Osteoblast (primary cell): Measurements from ENCODE around the gene GNPDA2. TPM values are rescaled to one million over a fixed set of nuclear protein-coding genes. Genes with fewer than 3 reads are reported as not detected.

Experiments
- DNase-seq: peaks from one replicate; pipeline ENCODE4 v3.0.0; 2011; ENCODE audit warnings: low spot score, mixed read lengths; ENCODE audit not compliant: insufficient read length; ENCODE audit errors: missing footprints
- H2AFZ ChIP-seq: 2 replicates; pipeline ENCODE4 v1.6.0; 2011; ENCODE audit warnings: mild to moderate bottlenecking, low read length
- H3K27ac ChIP-seq: 2 replicates; pipeline ENCODE4 v1.5.1; 2011; ENCODE audit warnings: mild to moderate bottlenecking, low read depth, low read length, moderate library complexity
- H3K27me3 ChIP-seq: 2 replicates; pipeline ENCODE4 v1.6.0; 2012; ENCODE audit warnings: mild to moderate bottlenecking, control low read depth, inconsistent platforms, low read length, moderate library complexity; ENCODE audit not compliant: insufficient read depth
- H3K36me3 ChIP-seq: 2 replicates; pipeline ENCODE4 v1.5.1; 2011; ENCODE audit warnings: mild to moderate bottlenecking, low read length, control low read depth, moderate library complexity; ENCODE audit not compliant: insufficient read depth
- H3K4me1 ChIP-seq: 2 replicates; pipeline ENCODE4 v1.5.1; 2011; ENCODE audit warnings: mild to moderate bottlenecking, low read length, control low read depth, moderate library complexity; ENCODE audit not compliant: insufficient read depth
- H3K4me2 ChIP-seq: 2 replicates; pipeline ENCODE4 v1.6.0; 2011; ENCODE audit warnings: mild to moderate bottlenecking, low read length; ENCODE audit not compliant: insufficient read depth
- H3K4me3 ChIP-seq: fragments of 200-600 bp; sonication (generic); 3 replicates; pipeline ENCODE4 v1.5.1; 2012; ENCODE audit warnings: mild to moderate bottlenecking, low read length, inconsistent platforms; ENCODE audit not compliant: insufficient read depth
- H3K79me2 ChIP-seq: 2 replicates; pipeline ENCODE4 v1.6.0; 2012; ENCODE audit warnings: mild to moderate bottlenecking, low read length, control low read depth, inconsistent platforms; ENCODE audit not compliant: insufficient read depth
- H3K9me3 ChIP-seq: 2 replicates; pipeline ENCODE4 v1.5.1; 2011; ENCODE audit warnings: low read depth, low read length, control low read depth
- H4K20me1 ChIP-seq: 2 replicates; pipeline ENCODE4 v1.6.0; 2012; ENCODE audit warnings: mild to moderate bottlenecking, low read length, control low read depth; ENCODE audit not compliant: insufficient read depth
- total RNA-seq: library from RNA; depleted of rRNA; stranded (reverse); fragments of >200 nt; gene quantifications from 2 replicates; pipeline ENCODE4 v1.2.3, GENCODE V29; 2012
- TF ChIP-seq, protein P1 (sequence below): IDR thresholded peaks from 2 replicates; pipeline ENCODE4 v1.5.1; 2011; ENCODE audit warnings: mild to moderate bottlenecking, low read depth, low read length, moderate library complexity; ENCODE audit errors: extremely low read depth

GNPDA2 gene
- total RNA-seq, 1 donor = 25.3 TPM

DNA sequence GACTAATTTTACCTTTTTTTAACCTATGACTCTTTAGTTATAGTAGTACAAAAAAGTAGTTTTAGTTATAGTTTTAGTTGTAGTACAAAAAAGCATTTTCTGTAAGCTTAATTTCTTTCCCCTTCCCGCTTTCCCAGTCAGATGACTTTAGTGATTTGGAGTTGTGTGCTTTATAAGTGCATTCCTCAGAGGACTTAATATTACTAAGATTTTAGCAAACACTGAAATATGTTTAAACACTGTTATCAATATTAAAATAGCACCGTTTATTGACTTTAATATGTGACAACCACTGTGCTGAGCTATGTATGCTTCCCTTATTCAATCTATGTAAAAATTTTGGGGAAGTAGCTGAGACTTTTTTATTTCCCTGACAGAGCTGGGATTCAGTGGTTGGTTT is 25.3 kb downstream of the GNPDA2 start:
- no peaks in the 10 kb centered on the region for H3K4me1 ChIP-seq
- H3K36me3 ChIP-seq = peaks cover 31% of the 10 kb centered on the region
- no peak overlapping the region for H3K27ac ChIP-seq
- no peak overlapping the region for H3K4me2 ChIP-seq
- H3K27me3 ChIP-seq = no peaks in the 10 kb centered on the region
- no peaks in the 10 kb centered on the region for H3K9me3 ChIP-seq
- no peaks in the 10 kb centered on the region for H4K20me1 ChIP-seq
- TF ChIP-seq, protein P1, sequence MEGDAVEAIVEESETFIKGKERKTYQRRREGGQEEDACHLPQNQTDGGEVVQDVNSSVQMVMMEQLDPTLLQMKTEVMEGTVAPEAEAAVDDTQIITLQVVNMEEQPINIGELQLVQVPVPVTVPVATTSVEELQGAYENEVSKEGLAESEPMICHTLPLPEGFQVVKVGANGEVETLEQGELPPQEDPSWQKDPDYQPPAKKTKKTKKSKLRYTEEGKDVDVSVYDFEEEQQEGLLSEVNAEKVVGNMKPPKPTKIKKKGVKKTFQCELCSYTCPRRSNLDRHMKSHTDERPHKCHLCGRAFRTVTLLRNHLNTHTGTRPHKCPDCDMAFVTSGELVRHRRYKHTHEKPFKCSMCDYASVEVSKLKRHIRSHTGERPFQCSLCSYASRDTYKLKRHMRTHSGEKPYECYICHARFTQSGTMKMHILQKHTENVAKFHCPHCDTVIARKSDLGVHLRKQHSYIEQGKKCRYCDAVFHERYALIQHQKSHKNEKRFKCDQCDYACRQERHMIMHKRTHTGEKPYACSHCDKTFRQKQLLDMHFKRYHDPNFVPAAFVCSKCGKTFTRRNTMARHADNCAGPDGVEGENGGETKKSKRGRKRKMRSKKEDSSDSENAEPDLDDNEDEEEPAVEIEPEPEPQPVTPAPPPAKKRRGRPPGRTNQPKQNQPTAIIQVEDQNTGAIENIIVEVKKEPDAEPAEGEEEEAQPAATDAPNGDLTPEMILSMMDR = no peak
- no peak overlapping the region for H2AFZ ChIP-seq
- no peak for DNase-seq
- no peaks in the 10 kb centered on the region for H3K79me2 ChIP-seq
- H3K4me3 ChIP-seq = no peak overlapping the region

DNA sequence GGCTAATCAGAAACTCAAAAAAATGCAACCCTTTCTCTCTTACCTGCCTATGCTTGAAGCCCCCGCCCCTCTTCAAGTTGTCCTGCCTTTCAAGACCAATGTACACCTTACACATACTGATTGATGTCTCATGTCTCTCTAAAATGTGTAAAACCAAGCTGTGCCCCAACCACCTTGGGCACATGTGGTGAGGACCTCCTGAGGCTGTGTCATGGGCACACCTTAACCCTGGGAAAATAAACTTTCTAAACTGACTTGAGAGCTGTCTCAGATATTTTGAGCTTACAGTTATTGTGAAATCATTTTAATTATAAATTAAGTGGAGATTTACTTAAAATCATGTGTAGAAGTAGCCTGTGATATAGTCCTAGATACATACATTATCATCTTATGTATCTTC is 25.9 kb downstream of the GNPDA2 start:
- Histone ChIP-seq H3K27ac (no peak overlapping the region), H3K4me1 (no peaks in the 10 kb centered on the region), H3K4me2 (no peak overlapping the region), H3K9me3 (no peaks in the 10 kb centered on the region), H3K79me2 (no peaks in the 10 kb centered on the region), H3K36me3 (peaks cover 31% of the 10 kb centered on the region), H3K4me3 (no peak overlapping the region), H4K20me1 (no peaks in the 10 kb centered on the region), H2AFZ (no peak overlapping the region), H3K27me3 (no peaks in the 10 kb centered on the region)
- no peak for DNase-seq
- TF ChIP-seq, protein P1 = no peak

DNA sequence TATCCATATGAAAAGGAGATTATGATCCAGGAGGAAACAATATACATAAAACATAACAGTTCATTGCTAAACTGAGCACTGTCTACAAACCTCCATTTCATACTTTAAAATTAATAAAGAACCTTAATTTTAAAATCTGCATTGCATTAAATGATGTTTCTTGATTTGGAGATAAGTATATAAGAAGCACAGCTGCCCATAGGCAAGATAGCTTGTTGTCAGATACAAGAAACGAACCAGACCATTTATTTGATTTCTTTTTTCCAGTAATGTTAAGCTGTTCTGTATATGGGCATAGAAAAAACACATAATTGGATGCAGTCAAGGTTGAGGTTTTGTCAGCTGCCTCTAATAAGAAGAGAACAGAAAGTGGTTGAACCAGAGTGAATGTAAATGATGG is 41.7 kb downstream of the GNPDA2 start:
- DNase-seq = no peak
- H3K4me1 ChIP-seq = peaks cover 3% of the 10 kb centered on the region
- H2AFZ ChIP-seq = no peak overlapping the region
- H3K27ac ChIP-seq = no peak overlapping the region
- H3K4me3 ChIP-seq = no peak overlapping the region
- peaks cover 22% of the 10 kb centered on the region for H3K79me2 ChIP-seq
- H3K36me3 ChIP-seq = peaks cover 33% of the 10 kb centered on the region
- no peaks in the 10 kb centered on the region for H4K20me1 ChIP-seq
- no peak overlapping the region for H3K4me2 ChIP-seq
- H3K27me3 ChIP-seq = no peaks in the 10 kb centered on the region
- H3K9me3 ChIP-seq = no peaks in the 10 kb centered on the region
- TF ChIP-seq, protein P1 = no peak

DNA sequence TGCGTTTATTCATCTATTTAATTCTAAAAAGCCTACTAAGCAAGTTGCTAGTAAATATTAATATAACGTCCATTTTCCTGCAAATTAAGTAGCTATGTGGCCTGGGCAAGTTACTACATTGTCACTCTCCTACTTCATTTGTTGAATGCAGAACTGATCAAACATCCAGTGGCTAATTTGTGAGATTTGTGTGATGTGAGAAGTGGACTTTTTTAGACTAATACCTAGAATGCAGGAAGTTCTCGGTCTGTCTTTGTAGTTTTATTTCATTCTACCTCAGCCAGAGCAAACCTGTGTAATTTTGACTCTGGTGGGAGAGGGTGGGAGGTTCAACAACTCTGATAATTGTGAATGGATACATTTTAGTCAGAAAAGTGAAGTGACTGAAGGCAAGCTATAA is 47.3 kb downstream of the GNPDA2 start:
- Histone ChIP-seq H3K4me2 (peak overlapping the region; percentile 99), H2AFZ (peak overlapping the region; percentile 99), H3K4me1 (peaks cover 13% of the 10 kb centered on the region), H3K79me2 (peaks cover 43% of the 10 kb centered on the region), H3K27ac (peak overlapping the region; percentile 95), H3K4me3 (peak overlapping the region; percentile 90), H3K36me3 (peaks cover 10% of the 10 kb centered on the region), H3K9me3 (no peaks in the 10 kb centered on the region), H3K27me3 (no peaks in the 10 kb centered on the region), H4K20me1 (no peaks in the 10 kb centered on the region)
- TF ChIP-seq, protein P1 = no peak
- DNase-seq = no peak
